Neutrophil (primary cell): ENCODE results near the gene MET.

Experiments used
- H3K27ac ChIP-seq: fragments of 200-600 bp; sonication (generic); 2 replicates; pipeline ENCODE4 v1.5.1; 2016; ENCODE audit warnings: mild to moderate bottlenecking, moderate library complexity
- H3K27me3 ChIP-seq: fragments of 200-600 bp; sonication (generic); 2 replicates; pipeline ENCODE4 v1.6.0; 2016; ENCODE audit warnings: mild to moderate bottlenecking
- H3K36me3 ChIP-seq: fragments of 200-600 bp; sonication (generic); 2 replicates; pipeline ENCODE4 v1.5.1; 2017
- H3K4me1 ChIP-seq, 2 experiments: fragments of 200-600 bp in 1 of 2; sonication (generic) in 1 of 2; 1 replicate in 1 of 2; 2 replicates in 1 of 2; pipeline versions ENCODE4 v1.5.1 to v1.6.1; 2013 to 2016; ENCODE audit warnings: low read depth in 1 of 2, low read length in 1 of 2, mild to moderate bottlenecking in 1 of 2, moderate library complexity in 1 of 2; ENCODE audit not compliant: control insufficient read depth in 1 of 2, insufficient read depth in 1 of 2
- H3K4me3 ChIP-seq, 2 experiments: fragments of 200-600 bp in 1 of 2; sonication (generic) in 1 of 2; 1 replicate in 1 of 2; 2 replicates in 1 of 2; pipeline ENCODE4 v1.5.1; 2013 to 2016; ENCODE audit warnings: low read depth in 1 of 2, low read length in 1 of 2, mild to moderate bottlenecking in 1 of 2, moderate library complexity in 1 of 2
- H3K9me3 ChIP-seq: fragments of 200-600 bp; sonication (generic); 2 replicates; pipeline ENCODE4 v1.5.1; 2016
- TF ChIP-seq, protein P1 (sequence below): fragments of 200-600 bp; sonication (generic); IDR thresholded peaks from 2 replicates; pipeline ENCODE4 v1.5.1; 2016; ENCODE audit warnings: antibody characterized with exemption

The MET gene

GRCh38 chr7:116675812-116676355 is 3.9 kb downstream of the MET start:
- H3K27ac ChIP-seq = no peak overlapping the region
- H3K27me3 ChIP-seq = peaks cover 56% of the 10 kb centered on the region
- peaks cover 0 to 8% of the 10 kb centered on the region in 2 experiments for H3K4me1 ChIP-seq
- no peaks in the 10 kb centered on the region for H3K9me3 ChIP-seq
- no peaks in the 10 kb centered on the region for H3K36me3 ChIP-seq
- TF ChIP-seq, protein P1, sequence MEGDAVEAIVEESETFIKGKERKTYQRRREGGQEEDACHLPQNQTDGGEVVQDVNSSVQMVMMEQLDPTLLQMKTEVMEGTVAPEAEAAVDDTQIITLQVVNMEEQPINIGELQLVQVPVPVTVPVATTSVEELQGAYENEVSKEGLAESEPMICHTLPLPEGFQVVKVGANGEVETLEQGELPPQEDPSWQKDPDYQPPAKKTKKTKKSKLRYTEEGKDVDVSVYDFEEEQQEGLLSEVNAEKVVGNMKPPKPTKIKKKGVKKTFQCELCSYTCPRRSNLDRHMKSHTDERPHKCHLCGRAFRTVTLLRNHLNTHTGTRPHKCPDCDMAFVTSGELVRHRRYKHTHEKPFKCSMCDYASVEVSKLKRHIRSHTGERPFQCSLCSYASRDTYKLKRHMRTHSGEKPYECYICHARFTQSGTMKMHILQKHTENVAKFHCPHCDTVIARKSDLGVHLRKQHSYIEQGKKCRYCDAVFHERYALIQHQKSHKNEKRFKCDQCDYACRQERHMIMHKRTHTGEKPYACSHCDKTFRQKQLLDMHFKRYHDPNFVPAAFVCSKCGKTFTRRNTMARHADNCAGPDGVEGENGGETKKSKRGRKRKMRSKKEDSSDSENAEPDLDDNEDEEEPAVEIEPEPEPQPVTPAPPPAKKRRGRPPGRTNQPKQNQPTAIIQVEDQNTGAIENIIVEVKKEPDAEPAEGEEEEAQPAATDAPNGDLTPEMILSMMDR = no peak
- H3K4me3 ChIP-seq = no peak overlapping the region

DNA sequence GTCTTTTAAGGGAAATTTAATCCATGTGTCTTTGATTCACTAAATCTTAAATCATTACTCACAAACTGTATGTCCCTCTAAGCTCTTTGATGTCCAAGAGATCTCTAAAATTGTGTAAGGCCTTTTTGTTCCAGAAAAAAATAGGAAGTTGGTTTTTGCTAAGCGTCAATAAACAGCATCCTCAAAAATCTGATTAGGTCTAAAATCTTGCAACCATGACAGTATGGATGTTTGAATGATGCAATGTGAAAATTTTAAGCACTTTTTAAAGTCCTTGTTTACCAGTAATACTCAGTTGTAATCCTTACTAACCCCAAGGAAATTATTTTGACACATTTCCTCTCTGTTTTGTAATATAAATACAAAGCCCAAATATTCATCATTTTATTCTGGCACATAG is 6.8 kb downstream of the MET start:
- no peaks in the 10 kb centered on the region for H3K9me3 ChIP-seq
- TF ChIP-seq, protein P1 = no peak
- H3K36me3 ChIP-seq = no peaks in the 10 kb centered on the region
- H3K27me3 ChIP-seq = peaks cover 27% of the 10 kb centered on the region
- no peaks in the 10 kb centered on the region for H3K4me1 ChIP-seq
- no peak overlapping the region for H3K27ac ChIP-seq
- no peak overlapping the region for H3K4me3 ChIP-seq

DNA sequence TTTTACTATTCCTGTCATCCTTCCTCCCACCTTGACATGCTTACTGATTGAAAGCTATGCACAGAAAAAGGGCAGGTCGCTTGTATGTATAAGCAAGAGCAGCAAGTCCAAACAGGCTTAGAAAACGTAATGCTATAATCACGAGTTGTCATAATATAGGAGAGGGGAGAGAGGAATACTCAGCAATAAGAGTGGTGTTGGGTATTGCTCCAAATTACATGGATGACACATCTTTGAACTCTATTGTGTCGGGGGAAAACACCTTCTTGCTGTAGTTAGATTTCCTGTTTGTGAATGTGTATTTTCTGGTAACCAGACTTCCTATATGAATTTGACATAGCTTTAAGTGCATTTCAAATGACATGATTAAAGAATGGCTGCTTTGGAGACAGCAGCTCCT is 7.5 kb downstream of the MET start:
- no peaks in the 10 kb centered on the region for H3K36me3 ChIP-seq
- no peaks in the 10 kb centered on the region for H3K9me3 ChIP-seq
- H3K27ac ChIP-seq = no peak overlapping the region
- no peaks in the 10 kb centered on the region for H3K4me1 ChIP-seq
- peaks cover 20% of the 10 kb centered on the region for H3K27me3 ChIP-seq
- no peak overlapping the region for H3K4me3 ChIP-seq
- TF ChIP-seq, protein P1 = no peak

GRCh38 chr7:116683786-116684185 is 11.8 kb downstream of the MET start:
- TF ChIP-seq, protein P1 = no peak
- Histone ChIP-seq H3K9me3 (no peaks in the 10 kb centered on the region), H3K4me1 (no peaks in the 10 kb centered on the region), H3K4me3 (no peak overlapping the region), H3K36me3 (no peaks in the 10 kb centered on the region), H3K27me3 (no peaks in the 10 kb centered on the region), H3K27ac (no peak overlapping the region)

DNA sequence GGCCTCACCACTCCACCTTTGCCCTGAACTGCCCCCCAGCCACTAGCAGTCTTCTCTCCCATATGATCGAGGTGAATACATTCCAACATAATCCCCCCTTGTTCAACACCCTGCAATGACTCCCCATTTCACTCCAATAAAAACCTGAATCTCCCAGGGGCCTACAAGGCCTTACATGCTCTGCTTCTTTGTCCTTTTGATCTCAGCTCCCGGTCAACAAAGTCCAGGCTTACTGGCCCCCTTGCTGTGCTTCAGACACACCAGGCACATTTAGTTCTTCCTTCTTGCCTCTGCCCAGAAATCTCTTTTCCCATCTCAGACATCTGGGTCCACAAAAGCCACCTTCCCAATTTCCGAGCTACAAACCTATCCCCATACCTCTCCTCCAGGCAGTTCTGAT is 14.0 kb downstream of the MET start:
- Histone ChIP-seq H3K27me3 (no peaks in the 10 kb centered on the region), H3K4me3 (no peak overlapping the region), H3K36me3 (no peaks in the 10 kb centered on the region), H3K27ac (no peak overlapping the region), H3K4me1 (no peaks in the 10 kb centered on the region), H3K9me3 (no peaks in the 10 kb centered on the region)
- TF ChIP-seq, protein P1 = no peak
